Activated CD4-positive, CD25-positive, alpha-beta regulatory T cell treated with anti-CD3 and anti-CD28 coated beads, Interleukin-2, amount 50 U/mL, for 16 hours (primary cell): ENCODE measurements around the gene GALNT10.
"Not testable (repeated sequence)": the region's sequence is repeated elsewhere in the genome, so short reads cannot be mapped to it uniquely, and the experiment has no call there.

Source experiments
- DNase-seq: peaks from one replicate; pipeline ENCODE4 v3.0.0-alpha.2; 2020; ENCODE audit warnings: low read depth, low spot score

The GALNT10 gene, protein sequence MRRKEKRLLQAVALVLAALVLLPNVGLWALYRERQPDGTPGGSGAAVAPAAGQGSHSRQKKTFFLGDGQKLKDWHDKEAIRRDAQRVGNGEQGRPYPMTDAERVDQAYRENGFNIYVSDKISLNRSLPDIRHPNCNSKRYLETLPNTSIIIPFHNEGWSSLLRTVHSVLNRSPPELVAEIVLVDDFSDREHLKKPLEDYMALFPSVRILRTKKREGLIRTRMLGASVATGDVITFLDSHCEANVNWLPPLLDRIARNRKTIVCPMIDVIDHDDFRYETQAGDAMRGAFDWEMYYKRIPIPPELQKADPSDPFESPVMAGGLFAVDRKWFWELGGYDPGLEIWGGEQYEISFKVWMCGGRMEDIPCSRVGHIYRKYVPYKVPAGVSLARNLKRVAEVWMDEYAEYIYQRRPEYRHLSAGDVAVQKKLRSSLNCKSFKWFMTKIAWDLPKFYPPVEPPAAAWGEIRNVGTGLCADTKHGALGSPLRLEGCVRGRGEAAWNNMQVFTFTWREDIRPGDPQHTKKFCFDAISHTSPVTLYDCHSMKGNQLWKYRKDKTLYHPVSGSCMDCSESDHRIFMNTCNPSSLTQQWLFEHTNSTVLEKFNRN

DNA sequence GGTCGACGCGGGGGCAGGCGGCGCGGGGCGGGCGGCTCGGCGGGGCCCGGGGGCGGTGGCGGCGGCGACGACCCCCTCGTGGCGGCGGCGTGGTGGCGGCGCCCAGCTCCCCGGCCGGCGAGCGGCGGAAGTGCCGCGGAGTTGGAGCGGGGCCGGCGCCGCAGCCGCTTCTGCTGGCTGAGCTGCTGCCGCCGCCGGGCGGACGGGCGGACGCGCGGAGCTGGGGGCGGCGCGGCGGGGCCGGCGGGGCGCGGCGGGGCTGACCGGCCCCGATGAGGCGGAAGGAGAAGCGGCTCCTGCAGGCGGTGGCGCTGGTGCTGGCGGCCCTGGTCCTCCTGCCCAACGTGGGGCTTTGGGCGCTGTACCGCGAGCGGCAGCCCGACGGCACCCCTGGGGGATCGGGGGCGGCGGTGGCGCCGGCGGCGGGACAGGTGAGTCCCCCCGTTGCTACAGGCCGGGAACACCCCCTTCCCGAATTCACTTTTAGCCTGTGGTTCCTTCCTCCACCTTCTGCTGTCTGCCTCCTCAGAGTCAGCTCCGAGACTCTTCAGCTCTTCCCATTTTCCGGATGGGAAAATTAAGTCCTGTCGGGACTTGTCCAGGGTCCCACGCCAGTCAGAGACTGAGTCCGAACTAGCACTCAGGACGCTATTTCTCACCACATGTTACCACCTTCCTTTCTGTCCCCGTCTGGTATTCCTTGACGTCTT is at the start of gene GALNT10:
Gene GALNT10, plus strand, starts transcription at position 139 of the 710 bp plus-strand sequence. Its CDS starts 134 bp downstream, at position 273.
- DNase-seq: no peak

DNA sequence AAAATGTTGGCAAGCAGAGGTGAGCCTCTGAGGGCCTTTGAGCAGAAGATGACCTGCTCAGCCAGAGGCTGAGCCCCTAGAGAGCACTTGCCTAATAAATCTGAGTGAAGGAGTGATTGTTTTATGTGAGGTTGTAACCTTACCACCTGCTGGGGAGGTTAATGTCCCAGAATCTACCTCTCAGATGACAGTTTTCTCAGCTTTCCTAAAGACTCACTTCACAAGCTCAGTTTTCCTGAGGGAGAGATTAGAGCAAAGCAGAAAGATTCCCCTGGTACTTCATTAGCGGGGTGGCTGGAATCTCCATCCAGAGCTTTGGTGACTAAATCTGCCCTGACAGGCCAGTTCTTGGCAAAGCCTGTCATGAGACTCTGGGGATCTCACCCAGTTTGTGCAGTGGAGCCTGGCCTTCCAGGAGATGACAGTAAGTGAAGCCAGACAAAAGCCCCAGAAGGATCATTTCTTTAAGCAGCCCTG is 48.8 kb upstream of the GALNT10 start:
- no peak for DNase-seq

DNA sequence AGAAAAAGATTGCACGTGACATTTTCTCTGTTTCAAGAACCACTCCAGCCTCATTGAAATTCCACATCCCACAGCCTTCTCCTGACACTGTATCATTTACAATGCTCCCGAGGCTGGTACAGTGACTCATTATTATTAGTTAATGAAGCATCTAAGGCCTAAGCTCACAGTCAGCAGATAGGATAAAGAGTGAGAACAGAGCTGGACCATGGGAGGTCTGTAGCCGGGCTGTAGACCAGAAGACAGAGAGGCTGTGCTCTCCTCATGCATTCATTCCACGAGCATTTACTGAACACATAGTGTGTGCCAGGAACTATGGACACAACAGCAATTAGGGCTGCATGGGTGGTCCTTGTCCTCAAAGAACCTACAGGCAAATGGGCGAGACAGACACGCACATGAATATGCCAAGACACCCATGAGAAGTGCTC is 47.3 kb upstream of the GALNT10 start:
- DNase-seq: no peak

DNA sequence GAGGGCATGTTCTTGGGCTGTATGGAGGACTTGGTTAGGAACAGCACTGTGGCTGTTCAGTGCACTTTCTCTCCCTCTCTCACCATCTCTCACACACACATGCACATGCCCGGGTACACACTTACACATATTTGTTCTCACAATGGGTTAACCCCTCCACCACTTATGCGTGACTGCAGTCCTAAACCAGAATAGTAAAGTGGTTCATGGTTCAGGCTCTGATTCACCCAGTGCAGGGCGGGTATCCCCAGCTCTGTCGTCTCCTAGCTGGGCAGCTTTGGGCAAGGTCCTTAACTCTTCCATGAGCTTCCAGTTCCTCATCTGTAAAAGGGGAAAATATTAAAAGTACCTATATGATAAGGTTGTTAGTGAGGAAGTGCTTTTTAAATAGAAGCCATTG is 45.3 kb upstream of the GALNT10 start:
- DNase-seq: no peak

DNA sequence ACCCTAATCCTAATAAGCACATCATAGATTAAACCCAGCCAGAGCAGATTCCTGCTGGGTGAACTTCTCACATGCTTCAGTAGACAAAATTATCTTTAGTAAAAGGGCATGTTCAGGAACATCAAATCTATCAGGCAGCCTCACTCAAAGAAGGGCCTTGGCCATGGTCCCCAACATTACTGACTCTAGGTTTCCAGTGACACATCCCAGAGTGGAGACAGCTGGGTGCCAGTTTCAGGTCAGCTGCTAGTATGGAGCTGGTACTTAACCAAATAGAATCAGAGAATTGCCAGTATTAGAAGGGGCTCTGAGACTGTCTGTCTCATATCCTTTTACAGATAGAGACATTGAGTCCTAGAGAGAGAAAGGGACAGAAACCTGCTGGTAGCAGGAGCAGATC is 44.1 kb upstream of the GALNT10 start:
- DNase-seq: no peak

DNA sequence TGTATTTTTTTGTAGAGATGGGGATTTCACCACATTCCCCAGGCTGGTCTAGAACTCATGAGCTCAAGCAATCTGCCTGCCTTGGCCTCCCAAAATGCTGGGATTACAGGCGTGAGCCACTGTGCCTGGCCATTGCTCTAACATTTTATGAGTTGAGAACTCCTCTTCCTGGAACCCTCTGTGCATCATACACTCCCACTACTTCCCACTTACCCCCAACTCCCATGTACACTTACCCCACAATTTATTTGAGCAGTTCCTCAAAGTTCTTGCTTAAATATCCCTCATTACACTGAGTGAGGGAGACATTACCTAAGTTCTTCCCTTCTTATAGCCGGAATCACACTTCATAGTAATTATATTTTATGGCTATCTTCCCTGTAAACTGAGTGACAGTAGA is 42.9 kb upstream of the GALNT10 start:
- DNase-seq: no peak

DNA sequence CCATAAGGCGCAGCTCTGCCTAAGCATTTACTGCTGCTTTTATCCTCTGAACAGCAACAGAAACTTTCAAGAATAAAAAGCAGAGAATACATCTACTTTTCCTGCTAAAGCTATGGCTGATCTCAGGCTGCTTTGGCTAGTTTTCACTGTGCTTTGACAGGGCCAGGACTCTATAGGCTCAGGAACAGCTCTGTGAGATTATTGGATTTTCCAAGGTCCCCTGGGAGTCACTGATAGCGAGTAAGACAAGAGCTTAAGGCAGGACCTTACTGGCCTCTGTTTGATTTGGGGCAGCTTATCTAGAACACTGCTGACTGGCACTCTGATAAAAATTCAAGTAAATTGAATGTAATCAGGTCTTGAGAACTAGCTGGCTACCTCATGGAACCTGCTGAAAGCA is 40.1 kb upstream of the GALNT10 start:
- not testable (repeated sequence) for DNase-seq

DNA sequence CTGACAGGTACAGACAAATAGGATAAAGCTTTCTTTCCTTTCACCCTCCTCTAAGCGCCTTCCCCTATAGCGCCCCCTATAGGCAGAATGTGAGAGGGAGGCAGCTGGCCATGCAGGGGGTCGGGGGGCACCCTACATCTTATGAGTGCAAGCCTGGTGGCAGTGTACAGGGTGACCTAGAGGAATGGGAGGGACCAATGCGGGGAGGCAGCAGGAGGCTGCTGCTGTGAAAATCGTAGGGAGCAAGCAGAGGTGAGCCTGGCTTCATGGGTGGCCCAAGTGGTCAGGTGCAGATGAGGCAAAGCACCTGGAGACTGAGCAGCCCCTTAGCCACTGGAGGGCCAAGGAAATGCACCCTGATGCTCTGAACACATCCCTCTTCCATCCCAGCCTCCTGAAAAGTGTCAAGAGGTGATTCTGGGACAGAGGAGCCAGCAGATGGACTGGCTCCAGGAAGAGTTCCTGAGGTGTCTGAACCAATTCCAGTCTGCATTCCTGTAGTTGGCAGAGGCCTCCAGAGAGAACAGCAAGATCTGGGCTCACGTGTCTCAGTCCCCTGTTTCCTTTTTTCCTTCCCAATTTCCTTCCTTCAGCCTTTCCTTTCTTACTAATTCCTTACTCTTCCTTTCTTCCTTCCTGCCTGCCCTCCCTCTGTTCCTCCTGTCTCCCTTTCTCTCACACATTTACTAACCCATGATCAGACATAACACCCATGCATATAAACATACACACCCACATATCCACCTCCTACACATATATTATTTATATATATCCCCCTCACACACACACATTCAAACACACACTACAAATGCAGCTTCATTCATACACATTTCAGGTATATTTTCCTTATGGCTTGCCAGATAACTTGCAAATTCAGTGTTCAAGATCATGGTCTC is 32.8 kb upstream of the GALNT10 start:
- no peak for DNase-seq

DNA sequence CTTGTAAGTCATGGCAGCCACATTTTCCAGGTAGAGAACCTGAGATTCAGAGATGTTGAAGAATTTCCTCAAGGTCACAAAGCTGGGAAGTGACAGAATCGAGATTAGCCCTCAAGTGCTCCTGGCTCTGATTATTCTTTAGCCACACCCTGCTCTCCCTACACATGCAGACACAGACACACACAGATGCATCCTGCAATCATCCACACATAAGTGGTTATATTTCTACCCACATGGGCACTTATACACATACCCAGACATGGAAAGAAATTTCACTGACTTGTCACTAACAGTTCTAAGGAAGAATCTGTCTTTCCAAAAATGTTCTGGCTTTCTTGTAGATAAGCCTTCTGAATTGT is 32.2 kb upstream of the GALNT10 start:
- DNase-seq: no peak

DNA sequence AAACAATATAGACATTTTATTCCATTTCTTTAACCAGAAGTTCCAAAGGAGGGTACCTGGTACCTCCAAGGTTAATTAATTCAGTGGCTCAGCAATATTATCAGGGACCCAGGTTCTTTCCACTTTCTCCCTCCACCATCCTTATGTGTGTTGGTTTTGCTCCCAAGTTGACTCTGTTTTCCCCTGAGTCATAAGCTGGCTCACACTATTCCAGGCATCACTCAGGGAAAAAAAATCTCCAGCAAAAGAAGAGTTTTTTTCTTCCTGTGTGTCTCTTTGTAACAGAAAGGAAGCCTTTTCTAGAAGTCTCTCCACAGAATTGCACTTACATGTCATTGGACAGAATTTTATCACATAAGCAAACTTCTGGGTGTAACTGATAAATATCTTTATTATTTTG is 31.2 kb upstream of the GALNT10 start:
- no peak for DNase-seq

DNA sequence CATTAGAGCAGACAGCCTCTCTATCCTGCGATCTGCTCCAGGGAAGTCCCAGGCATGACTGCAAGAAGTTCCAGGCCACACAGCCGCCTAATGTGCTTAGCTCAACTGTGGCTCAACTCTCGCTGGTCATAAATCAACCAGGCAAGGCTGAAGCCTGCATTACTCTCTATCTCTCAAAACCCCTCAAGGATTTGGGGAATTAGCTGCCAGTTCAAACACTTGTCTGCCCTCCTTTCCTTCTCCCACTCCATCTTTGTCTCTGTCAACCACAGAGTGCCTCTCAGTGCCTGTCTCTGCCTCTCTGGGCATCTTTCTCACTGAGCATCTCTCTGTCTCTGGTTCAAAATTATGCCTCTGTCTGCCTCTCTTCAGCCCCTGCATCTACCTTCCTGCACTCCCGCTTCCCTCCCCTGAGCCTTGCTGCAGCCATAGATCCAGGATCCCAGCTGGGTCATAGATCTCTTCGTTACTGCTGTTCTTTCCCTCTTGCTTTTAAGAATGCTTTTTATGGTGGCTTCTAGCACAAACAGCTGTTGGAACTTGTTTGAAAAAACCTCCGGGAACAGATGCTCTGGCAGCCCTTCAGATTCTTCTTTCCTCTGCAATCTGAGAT is 27.9 kb upstream of the GALNT10 start:
- no peak for DNase-seq

DNA sequence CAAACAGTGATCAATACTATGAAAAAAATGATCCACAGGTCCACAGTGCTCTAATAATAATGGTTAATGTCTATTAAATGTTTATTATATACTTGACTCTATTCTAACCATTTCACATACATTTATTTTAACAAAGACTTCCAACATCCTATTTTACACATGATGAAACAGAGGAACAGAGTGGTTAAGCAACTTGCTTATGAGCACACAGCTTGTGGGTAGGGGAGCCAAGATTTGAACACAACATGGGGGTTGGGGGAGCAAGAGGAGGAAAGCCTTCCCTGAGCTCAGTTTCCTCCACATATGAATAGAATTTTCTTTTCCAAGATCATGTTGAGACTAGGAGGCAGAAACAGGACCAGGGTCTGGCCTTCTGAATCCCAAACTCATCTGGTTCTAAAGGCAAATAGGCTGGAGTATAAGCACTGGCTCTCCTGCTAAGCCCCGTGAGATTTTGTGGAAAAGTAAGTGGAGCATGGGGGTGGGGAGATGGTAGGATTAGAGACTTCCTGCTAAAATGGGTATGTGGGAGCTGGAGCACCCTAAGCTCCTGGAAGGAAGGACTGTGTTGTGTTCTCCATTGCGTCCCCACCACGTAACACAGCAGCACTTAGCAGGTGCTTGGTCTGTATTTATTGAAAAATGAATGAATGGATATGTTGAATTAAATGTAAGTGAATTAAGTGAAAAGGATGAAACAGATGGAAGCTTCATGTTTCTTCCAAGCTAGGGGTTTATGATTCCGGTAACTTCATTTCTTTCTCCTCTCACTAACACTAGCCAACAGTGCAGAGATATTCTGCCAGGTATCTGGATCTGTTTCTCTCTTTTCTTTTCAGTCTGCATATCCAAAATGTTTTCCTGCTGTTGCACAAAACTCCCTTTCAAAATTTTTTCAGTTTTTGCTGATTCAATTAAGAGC is 26.9 kb upstream of the GALNT10 start:
- no peak for DNase-seq

DNA sequence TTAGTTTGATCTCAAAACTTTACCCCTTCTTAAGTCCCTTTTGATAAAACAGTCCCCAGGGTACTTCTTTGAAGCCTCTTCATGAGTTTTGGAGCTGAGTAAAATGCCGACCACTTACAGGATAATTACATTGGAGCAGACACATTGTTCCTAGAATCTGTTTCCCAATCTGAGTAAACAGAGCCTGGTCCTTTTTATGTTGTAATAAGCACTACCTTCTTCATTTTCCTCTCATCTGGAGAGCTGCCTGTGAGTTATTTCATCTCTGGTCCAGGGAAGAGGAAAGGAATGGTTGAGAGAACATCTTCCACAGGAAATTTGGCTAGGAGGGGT is 26.3 kb upstream of the GALNT10 start:
- DNase-seq: no peak

DNA sequence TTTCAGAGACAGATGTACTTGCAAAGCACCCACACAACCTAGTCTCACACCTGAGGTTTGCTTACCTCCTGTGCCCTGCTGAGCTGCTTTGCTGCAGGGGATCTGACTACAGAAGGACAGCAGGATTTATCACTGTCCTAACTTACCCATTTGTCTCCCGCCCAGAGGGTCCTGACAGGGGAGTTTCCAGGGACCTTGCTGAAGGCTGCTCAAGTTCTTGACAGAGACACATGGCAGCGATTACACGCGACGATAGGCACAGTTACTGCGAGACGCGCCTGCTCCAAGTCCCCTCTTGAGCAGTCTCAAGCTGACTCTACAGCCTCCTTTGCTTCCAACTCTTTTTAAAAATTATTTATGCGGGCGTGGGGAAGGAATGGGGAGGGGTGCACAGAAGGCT is 24.6 kb upstream of the GALNT10 start:
- no peak for DNase-seq

DNA sequence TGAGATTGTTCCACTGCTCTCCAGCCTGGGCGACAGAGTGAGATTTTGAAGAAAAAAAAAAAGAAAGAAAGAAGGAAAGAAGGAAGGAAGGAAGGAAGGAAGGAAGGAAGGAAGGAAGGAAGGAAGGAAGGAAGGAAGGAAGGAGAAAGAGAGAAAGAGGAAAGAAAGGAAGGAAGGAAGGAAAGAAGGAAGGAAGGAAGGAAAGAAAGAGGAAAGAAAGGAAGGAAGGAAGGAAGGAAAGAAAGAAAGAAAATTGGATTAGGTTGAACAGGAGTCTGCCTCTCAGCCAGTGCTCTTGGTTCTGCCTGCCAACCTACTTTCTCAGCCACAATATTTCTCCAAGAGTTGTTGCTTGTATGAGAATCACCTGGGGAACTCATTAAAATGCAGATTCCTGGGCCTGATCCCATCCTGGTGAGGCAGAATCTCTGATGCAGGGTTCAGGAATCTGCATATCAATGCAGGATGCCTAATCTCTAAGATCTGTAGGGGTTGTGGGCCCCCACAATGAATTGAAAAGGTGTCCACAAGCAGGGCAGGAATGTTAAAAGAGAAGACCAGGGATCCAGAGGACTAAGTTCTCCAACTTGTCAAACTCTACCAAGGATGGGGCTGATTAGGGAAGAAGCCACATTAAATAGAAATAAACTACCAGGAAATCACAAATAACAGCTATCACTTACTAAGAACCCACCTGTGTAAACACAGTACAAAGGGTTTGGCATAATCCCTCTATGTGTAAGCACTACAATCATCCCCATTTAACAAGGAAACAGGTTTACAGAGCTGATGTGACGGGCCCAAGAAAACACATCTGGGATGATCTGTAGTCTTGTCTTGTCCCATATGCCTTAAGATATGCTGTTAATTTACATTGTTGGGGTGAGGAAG is 23.4 kb upstream of the GALNT10 start:
- DNase-seq: no peak

DNA sequence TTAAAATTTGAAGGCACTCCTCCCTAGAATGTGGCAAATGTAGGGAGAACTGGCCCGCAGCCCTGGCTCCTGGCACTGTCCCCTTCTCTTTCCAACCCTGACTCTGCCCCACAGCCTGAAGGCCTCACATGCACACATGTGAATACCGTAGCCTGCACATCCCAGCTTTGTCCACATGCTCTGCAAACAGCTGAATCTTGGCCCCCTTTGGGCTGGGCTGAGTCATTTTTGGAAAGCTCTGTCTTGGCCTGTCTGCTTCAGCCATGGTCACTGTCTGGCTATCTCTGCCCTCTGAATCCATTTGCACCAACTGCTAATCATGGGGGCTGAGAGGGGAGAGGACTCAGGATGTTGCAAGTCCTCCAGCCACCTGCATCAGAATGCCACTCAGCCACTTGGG is 22.1 kb upstream of the GALNT10 start:
- no peak for DNase-seq

DNA sequence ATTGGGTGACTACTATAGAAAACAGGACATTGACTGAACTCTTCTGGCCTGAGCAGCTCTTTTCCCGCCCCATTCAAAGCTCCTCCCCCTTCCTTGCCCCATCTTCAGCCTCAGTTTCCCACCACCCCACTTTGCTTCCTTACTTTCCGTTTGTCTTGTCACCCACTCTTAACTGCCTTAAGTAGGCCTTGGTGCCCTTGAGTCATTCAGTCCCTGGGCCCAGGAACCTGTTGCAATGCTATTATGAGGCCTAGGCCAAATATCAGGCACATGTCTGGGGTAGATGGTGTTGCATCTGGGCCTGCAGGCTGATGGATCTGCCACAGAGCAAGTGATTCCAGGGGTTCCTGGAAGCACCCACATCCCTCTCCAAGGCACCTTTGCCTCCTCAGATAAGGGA is 17.7 kb upstream of the GALNT10 start:
- DNase-seq: no peak

DNA sequence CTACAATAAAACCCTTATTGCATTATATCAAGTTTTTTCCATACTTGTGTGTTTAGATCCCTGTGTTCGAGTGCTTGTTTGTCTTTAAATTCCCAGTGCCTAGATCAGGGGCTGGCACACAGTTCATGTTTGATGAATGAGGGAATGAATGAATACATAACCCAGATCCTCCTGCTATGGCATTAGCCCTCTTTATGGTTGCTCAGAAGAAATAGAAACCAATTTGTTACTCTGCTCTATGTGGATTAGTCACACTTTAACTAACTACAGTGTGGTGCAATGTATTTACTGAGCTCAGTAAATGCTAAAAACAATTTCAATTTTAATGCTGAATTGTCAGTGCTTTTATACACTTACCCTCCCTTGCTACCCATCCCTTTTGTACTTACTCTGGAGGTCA is 16.4 kb upstream of the GALNT10 start:
- DNase-seq: no peak

DNA sequence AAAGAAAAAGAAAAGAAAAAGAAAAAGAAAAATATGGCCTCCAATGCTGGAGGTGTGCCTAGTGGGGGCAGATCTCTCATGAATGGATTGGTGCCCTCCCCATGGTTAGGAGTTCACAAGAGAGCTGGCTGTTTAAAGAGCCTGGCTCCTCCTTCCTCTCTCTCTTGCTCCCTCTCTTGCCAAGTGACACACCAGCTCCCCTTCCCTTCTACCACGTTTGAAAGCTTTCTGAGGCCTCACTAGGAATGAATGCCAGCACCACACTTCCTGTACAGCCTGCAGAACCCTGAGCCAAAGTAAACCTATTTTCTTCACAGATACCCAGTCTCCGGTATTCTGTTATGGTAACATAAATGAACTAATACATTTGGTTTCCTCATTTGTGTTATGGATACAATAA is 14.4 kb upstream of the GALNT10 start:
- DNase-seq: no peak
